HG03565 (cell line): ENCODE data around the gene PPP1R3G.

Experiments
- ATAC-seq: cut with Tn5 transposase; IDR thresholded peaks from one replicate; pipeline ENCODE4 v1.9.1; 2021; ENCODE audit warnings: mild to moderate bottlenecking, moderate library complexity; ENCODE audit not compliant: unreplicated experiment

The PPP1R3G gene

GRCh38 chr6:5093231-5094015 lies 8.3 kb downstream of the PPP1R3G start:
- ATAC-seq, result no peak

- no peak for ATAC-seq
Measured at GRCh38 chr6:5094327-5094726, 9.2 kb downstream of the PPP1R3G start.

GRCh38 chr6:5095236-5095635 lies 10.1 kb downstream of the PPP1R3G start:
- peak; percentile 77 for ATAC-seq

GRCh38 chr6:5096482-5096881 lies 11.3 kb downstream of the PPP1R3G start:
- no peak for ATAC-seq

GRCh38 chr6:5098501-5099270 lies 13.5 kb downstream of the PPP1R3G start:
- ATAC-seq, result no peak

- ATAC-seq, result no peak
Measured at GRCh38 chr6:5099537-5099936, 14.4 kb downstream of the PPP1R3G start.

GRCh38 chr6:5100806-5101205 lies 15.7 kb downstream of the PPP1R3G start:
- ATAC-seq, result no peak

- no peak for ATAC-seq
Measured at GRCh38 chr6:5102267-5102970, 17.3 kb downstream of the PPP1R3G start.

GRCh38 chr6:5103250-5103649 lies 18.1 kb downstream of the PPP1R3G start:
- no peak for ATAC-seq

- no peak for ATAC-seq
Measured at GRCh38 chr6:5104667-5105066, 19.5 kb downstream of the PPP1R3G start.

GRCh38 chr6:5105146-5105545 lies 20.0 kb downstream of the PPP1R3G start:
- ATAC-seq, result no peak

- no peak for ATAC-seq
Measured at GRCh38 chr6:5107341-5107740, 22.2 kb downstream of the PPP1R3G start.

GRCh38 chr6:5108068-5108467 lies 22.9 kb downstream of the PPP1R3G start:
- no peak for ATAC-seq

GRCh38 chr6:5108536-5109150 lies 23.5 kb downstream of the PPP1R3G start:
- ATAC-seq, result no peak

- no peak for ATAC-seq
Measured at GRCh38 chr6:5109436-5109835, 24.3 kb downstream of the PPP1R3G start.

GRCh38 chr6:5110246-5110645 lies 25.1 kb downstream of the PPP1R3G start:
- no peak for ATAC-seq

- no peak for ATAC-seq
Measured at GRCh38 chr6:5111626-5112025, 26.5 kb downstream of the PPP1R3G start.

- ATAC-seq, result no peak
Measured at GRCh38 chr6:5112066-5112799, 27.1 kb downstream of the PPP1R3G start.

- no peak for ATAC-seq
Measured at GRCh38 chr6:5113096-5113495, 28.0 kb downstream of the PPP1R3G start.

GRCh38 chr6:5115168-5115567 lies 30.0 kb downstream of the PPP1R3G start:
- ATAC-seq, result no peak
